Superior temporal gyrus (tissue), 1 donor: ENCODE results near the gene TMPRSS11A.

Experiments
- DNase-seq: peaks from one replicate; pipeline ENCODE4 v3.0.0-alpha.2; 2016; ENCODE audit errors: extremely low spot score

Gene TMPRSS11A

GRCh38 chr4:67912080-67912479, 51.2 kb downstream of the TMPRSS11A start:
- DNase-seq, result no peak

GRCh38 chr4:67911638-67912037, 51.7 kb downstream of the TMPRSS11A start:
- no peak for DNase-seq

GRCh38 chr4:67911141-67911540, 52.2 kb downstream of the TMPRSS11A start:
- DNase-seq, result no peak

- no peak for DNase-seq
Measured at GRCh38 chr4:67910585-67910905, 52.7 kb downstream of the TMPRSS11A start.

- no peak for DNase-seq
Measured at GRCh38 chr4:67909905-67910584, 53.2 kb downstream of the TMPRSS11A start.

GRCh38 chr4:67907650-67908049, 55.6 kb downstream of the TMPRSS11A start:
- DNase-seq, result no peak

GRCh38 chr4:67899096-67899495, 64.2 kb downstream of the TMPRSS11A start:
- DNase-seq, result no peak

GRCh38 chr4:67897686-67898085, 65.6 kb downstream of the TMPRSS11A start:
- no peak for DNase-seq

GRCh38 chr4:67896421-67897065, 66.8 kb downstream of the TMPRSS11A start:
- DNase-seq, result no peak

- DNase-seq, result no peak
Measured at GRCh38 chr4:67894659-67895058, 68.6 kb downstream of the TMPRSS11A start.

GRCh38 chr4:67892905-67893304, 70.4 kb downstream of the TMPRSS11A start:
- no peak for DNase-seq

- no peak for DNase-seq
Measured at GRCh38 chr4:67892253-67892652, 71.0 kb downstream of the TMPRSS11A start.

GRCh38 chr4:67891645-67892044, 71.6 kb downstream of the TMPRSS11A start:
- DNase-seq, result no peak

- DNase-seq, result no peak
Measured at GRCh38 chr4:67886281-67886680, 77.0 kb downstream of the TMPRSS11A start.

- no peak for DNase-seq
Measured at GRCh38 chr4:67885762-67886161, 77.5 kb downstream of the TMPRSS11A start.

- no peak for DNase-seq
Measured at GRCh38 chr4:67884701-67885100, 78.6 kb downstream of the TMPRSS11A start.

GRCh38 chr4:67883902-67884301, 79.4 kb downstream of the TMPRSS11A start, which contains the start of gene TMPRSS11D:
TMPRSS11D (minus strand) TSS chr4:67884002; CDS start chr4:67883933, 69 bp downstream.
- DNase-seq, result no peak

GRCh38 chr4:67883458-67883857, 79.8 kb downstream of the TMPRSS11A start:
- no peak for DNase-seq

GRCh38 chr4:67880866-67881610, 82.3 kb downstream of the TMPRSS11A start:
- no peak for DNase-seq

GRCh38 chr4:67879486-67879885, 83.8 kb downstream of the TMPRSS11A start:
- no peak for DNase-seq

GRCh38 chr4:67877086-67877485, 86.2 kb downstream of the TMPRSS11A start:
- no peak for DNase-seq

GRCh38 chr4:67874986-67875385, 88.3 kb downstream of the TMPRSS11A start:
- no peak for DNase-seq

GRCh38 chr4:67873116-67873515, 90.2 kb downstream of the TMPRSS11A start:
- DNase-seq, result no peak
